IMR-90 (cell line): ENCODE measurements around the gene GATA5. TPM values are rescaled to one million over a fixed set of nuclear protein-coding genes. Genes with fewer than 3 reads are reported as not detected.

Source experiments
- ATAC-seq: fragments of 200-7000 bp; cut with Tn5 transposase; 2 replicates; pipeline ENCODE4 v1.9.1; 2020; ENCODE audit warnings: low read depth, mild to moderate bottlenecking, moderate library complexity
- BruUV-seq: library from RNA; stranded (reverse); fragments of 400-500 nt; replicated peaks from 2 replicates; lab custom pipeline; 2021; lab: Mats Ljungman, UMichigan
- CTCF ChIA-PET: fragments of 300-600 bp; formaldehyde crosslinking; extraction: SDS; loops from one replicate; lab custom pipeline; 2021; ENCODE audit warnings: antibody characterized with exemption; lab: Yijun Ruan, JAX
- POLR2A ChIA-PET: fragments of 300-600 bp; sonication (Branson Sonifier 250); formaldehyde crosslinking; loops from one replicate; lab custom pipeline; 2022; ENCODE audit warnings: antibody characterized with exemption; ENCODE audit not compliant: unreplicated experiment; lab: Charles Lee
- DNase-seq: peaks from one replicate; pipeline ENCODE4 v3.0.0; 2013
- H2AFZ ChIP-seq: replicated peaks from 2 replicates; pipeline ENCODE3; 2013; ENCODE audit warnings: low read length, mild to moderate bottlenecking; ENCODE audit not compliant: poor library complexity
- H2AK5ac ChIP-seq: 2 replicates; pipeline ENCODE4 v1.6.1; 2013; ENCODE audit warnings: low read depth, low read length, inconsistent platforms
- H2AK9ac ChIP-seq: replicated peaks from 2 replicates; pipeline ENCODE3; 2013; ENCODE audit warnings: mild to moderate bottlenecking, low read depth, low read length, moderate library complexity; ENCODE audit not compliant: poor library complexity
- H2BK120ac ChIP-seq: 2 replicates; pipeline ENCODE4 v1.6.1; 2013; ENCODE audit warnings: low read depth, low read length, inconsistent platforms
- H2BK15ac ChIP-seq: 3 replicates; pipeline ENCODE4 v1.6.1; 2013; ENCODE audit warnings: low read depth, low read length, inconsistent platforms
- H2BK20ac ChIP-seq: 2 replicates; pipeline ENCODE4 v1.6.1; 2013; ENCODE audit warnings: low read depth, mild to moderate bottlenecking, inconsistent platforms, low read length, moderate library complexity
- H2BK5ac ChIP-seq: 2 replicates; pipeline ENCODE4 v1.6.1; 2013; ENCODE audit warnings: mild to moderate bottlenecking, low read depth, low read length, inconsistent platforms; ENCODE audit not compliant: poor library complexity, severe bottlenecking
- H3K14ac ChIP-seq: replicated peaks from 2 replicates; pipeline ENCODE4 v1.6.1; 2013; ENCODE audit warnings: low read depth, low read length, inconsistent platforms
- H3K18ac ChIP-seq: 2 replicates; pipeline ENCODE4 v1.6.1; 2013; ENCODE audit warnings: low read depth, low read length, control low read depth
- H3K23ac ChIP-seq: 2 replicates; pipeline ENCODE4 v1.6.1; 2013; ENCODE audit warnings: low read depth, low read length, inconsistent platforms
- H3K27ac ChIP-seq: 2 replicates; pipeline ENCODE4 v1.5.1; 2013; ENCODE audit warnings: mild to moderate bottlenecking, control low read depth, low read length; ENCODE audit not compliant: insufficient read depth
- H3K27me3 ChIP-seq: 2 replicates; pipeline ENCODE4 v1.6.1; 2013; ENCODE audit warnings: low read length; ENCODE audit not compliant: control insufficient read depth, insufficient read depth
- H3K36me3 ChIP-seq: 2 replicates; pipeline ENCODE4 v1.6.1; 2013; ENCODE audit warnings: low read length, mixed read lengths; ENCODE audit not compliant: control insufficient read depth, insufficient read depth
- H3K4ac ChIP-seq: 2 replicates; pipeline ENCODE4 v1.6.1; 2013; ENCODE audit warnings: low read depth, low read length, inconsistent platforms
- H3K4me1 ChIP-seq: 2 replicates; pipeline ENCODE4 v1.6.1; 2013; ENCODE audit warnings: low read length, mixed read lengths; ENCODE audit not compliant: control insufficient read depth, insufficient read depth
- H3K4me2 ChIP-seq: 2 replicates; pipeline ENCODE4 v1.6.1; 2013; ENCODE audit warnings: low read depth, mild to moderate bottlenecking, control low read depth, low read length, moderate library complexity
- H3K4me3 ChIP-seq: 2 replicates; pipeline ENCODE4 v1.5.1; 2013; ENCODE audit warnings: low read depth, mild to moderate bottlenecking, control low read depth, low read length, moderate library complexity; ENCODE audit not compliant: insufficient read depth
- H3K56ac ChIP-seq: 2 replicates; pipeline ENCODE4 v1.6.1; 2013; ENCODE audit warnings: low read length, inconsistent platforms; ENCODE audit not compliant: insufficient read depth; ENCODE audit errors: extremely low read depth
- H3K79me1 ChIP-seq, 2 experiments: 2 replicates each; pipeline ENCODE4 v1.6.1; 2013; ENCODE audit warnings: low read length in 2 of 2, inconsistent platforms in 1 of 2, low read depth in 1 of 2
- H3K9ac ChIP-seq: 2 replicates; pipeline ENCODE4 v1.6.1; 2013; ENCODE audit warnings: low read depth, low read length, control low read depth
- H3K9me1 ChIP-seq: 2 replicates; pipeline ENCODE4 v1.6.1; 2013; ENCODE audit warnings: low read length, inconsistent platforms; ENCODE audit not compliant: insufficient read depth
- H3K9me3 ChIP-seq: 2 replicates; pipeline ENCODE4 v1.6.1; 2013; ENCODE audit warnings: low read length; ENCODE audit not compliant: control insufficient read depth, insufficient read depth
- H4K20me1 ChIP-seq: 2 replicates; pipeline ENCODE4 v1.6.1; 2013; ENCODE audit warnings: low read length, inconsistent platforms; ENCODE audit not compliant: insufficient read depth
- H4K5ac ChIP-seq: 2 replicates; pipeline ENCODE4 v1.6.1; 2013; ENCODE audit warnings: mild to moderate bottlenecking, low read depth, low read length, control low read depth
- H4K8ac ChIP-seq, 2 experiments: 2 replicates each; pipeline ENCODE4 v1.6.1; 2013; ENCODE audit warnings: low read depth in 2 of 2, low read length in 2 of 2, control low read depth in 1 of 2, inconsistent platforms in 1 of 2
- H4K91ac ChIP-seq: 2 replicates; pipeline ENCODE4 v1.6.1; 2013; ENCODE audit warnings: low read depth, low read length, inconsistent platforms; ENCODE audit not compliant: insufficient read depth
- BHLHE40 ChIP-seq: fragments of 150-350 bp; IDR thresholded peaks from 2 replicates; pipeline ENCODE4 v1.6.1; 2016; ENCODE audit warnings: mild to moderate bottlenecking, low read depth, low read length
- CEBPB ChIP-seq: IDR thresholded peaks from 2 replicates; pipeline ENCODE4 v1.6.1; 2012; ENCODE audit warnings: low read depth, low read length, improper control_type of control experiment
- CHD1 ChIP-seq: IDR thresholded peaks from 2 replicates; pipeline ENCODE4 v1.6.1; 2012; ENCODE audit warnings: low read depth, low read length, improper control_type of control experiment
- FOS ChIP-seq: fragments of 150-350 bp; IDR thresholded peaks from 2 replicates; pipeline ENCODE4 v1.6.1; 2016; ENCODE audit warnings: low read depth, low read length
- MAFK ChIP-seq: IDR thresholded peaks from 2 replicates; pipeline ENCODE4 v1.6.1; 2012; ENCODE audit warnings: low read depth, low read length, improper control_type of control experiment
- MAZ ChIP-seq: IDR thresholded peaks from 2 replicates; pipeline ENCODE4 v1.6.1; 2012; ENCODE audit warnings: low read depth, mild to moderate bottlenecking, low read length, improper control_type of control experiment, moderate library complexity, borderline replicate concordance
- MXI1 ChIP-seq: IDR thresholded peaks from 2 replicates; pipeline ENCODE4 v1.6.1; 2012; ENCODE audit warnings: low read depth, mild to moderate bottlenecking, low read length, moderate library complexity, borderline replicate concordance
- NFE2L2 ChIP-seq: fragments of 150-350 bp; IDR thresholded peaks from 2 replicates; pipeline ENCODE4 v1.6.1; 2016; ENCODE audit warnings: low read depth, mild to moderate bottlenecking, low read length
- POLR2A ChIP-seq: IDR thresholded peaks from 2 replicates; pipeline ENCODE4 v1.6.1; 2012; ENCODE audit warnings: mild to moderate bottlenecking, low read depth, low read length
- RAD21 ChIP-seq: IDR thresholded peaks from 2 replicates; pipeline ENCODE4 v1.6.1; 2012; ENCODE audit warnings: low read length, improper control_type of control experiment
- RCOR1 ChIP-seq: IDR thresholded peaks from 2 replicates; pipeline ENCODE4 v1.6.1; 2012; ENCODE audit warnings: mild to moderate bottlenecking, low read length, improper control_type of control experiment; ENCODE audit not compliant: insufficient replicate concordance
- RFX5 ChIP-seq: IDR thresholded peaks from 2 replicates; pipeline ENCODE4 v1.8.0; 2012; ENCODE audit warnings: low read depth, mild to moderate bottlenecking, low read length, moderate library complexity
- SMC3 ChIP-seq: fragments of 150-350 bp; IDR thresholded peaks from 2 replicates; pipeline ENCODE4 v1.6.1; 2016; ENCODE audit warnings: low read depth, mild to moderate bottlenecking, antibody characterized with exemption, low read length, moderate library complexity
- WGBS, 2 experiments: methylation state at CpG; one replicate each; pipeline versions ENCODE4 v1.1.5 to v1.1.7; 2013; ENCODE audit warnings: missing lambda C conversion rate in 2 of 2; ENCODE audit not compliant: insufficient read length in 1 of 2; ENCODE audit errors: extremely low coverage in 2 of 2; 5-methylcytosine and 5-hydroxymethylcytosine counted together
- dilution Hi-C: fragments of 300-500 bp; cut with HindIII; formaldehyde crosslinking; loops from one replicate; pipeline ENCODE4 v1.14.3; 2018; ENCODE audit warnings: low sequenced_read_pairs; ENCODE audit not compliant: unreplicated experiment
- in situ Hi-C: fragments of 300-500 bp; cut with MboI; formaldehyde crosslinking; loops from 3 replicates; pipeline ENCODE4 v1.14.3; 2019; ENCODE audit warnings: low sequenced_read_pairs, inconsistent platforms, mixed read lengths
- intact Hi-C: fragments of 100-400 bp; cut with micrococcal nuclease; formaldehyde crosslinking; loops from 2 replicates; pipeline ENCODE4 v1.10.0; 2022
- polyA plus RNA-seq, 3 experiments: library from polyadenylated mRNA; depleted of rRNA; stranded (reverse); fragments of >200 nt; gene quantifications; 2 replicates each; pipeline ENCODE4 v1.2.3, GENCODE V29; 2012; ENCODE audit warnings: low replicate concordance in 1 of 3
- total RNA-seq: library from RNA; depleted of rRNA; stranded (reverse); fragments of >200 nt; gene quantifications from 2 replicates; pipeline ENCODE4 v1.2.3, GENCODE V29; 2012
- TF ChIP-seq, protein P1 (sequence below): fragments of 150-350 bp; IDR thresholded peaks from 2 replicates; pipeline ENCODE4 v1.6.1; 2017; ENCODE audit warnings: mild to moderate bottlenecking, antibody characterized with exemption, low read length, low read depth
- TF ChIP-seq, protein P2 (sequence below): conservative IDR thresholded peaks from 2 replicates; pipeline ENCODE4 v1.5.1; 2012; ENCODE audit warnings: mild to moderate bottlenecking, low read depth, low read length, improper control_type of control experiment
- TF ChIP-seq, protein P3 (sequence below): fragments of 150-350 bp; IDR thresholded peaks from 2 replicates; pipeline ENCODE4 v1.6.1; 2016; ENCODE audit warnings: low read depth, mild to moderate bottlenecking, low read length, moderate library complexity, borderline replicate concordance

GATA5 gene
- total and polyA plus RNA-seq, 2 of the 4 experiments (the other 2 are of a cell fraction), result not detected

DNA sequence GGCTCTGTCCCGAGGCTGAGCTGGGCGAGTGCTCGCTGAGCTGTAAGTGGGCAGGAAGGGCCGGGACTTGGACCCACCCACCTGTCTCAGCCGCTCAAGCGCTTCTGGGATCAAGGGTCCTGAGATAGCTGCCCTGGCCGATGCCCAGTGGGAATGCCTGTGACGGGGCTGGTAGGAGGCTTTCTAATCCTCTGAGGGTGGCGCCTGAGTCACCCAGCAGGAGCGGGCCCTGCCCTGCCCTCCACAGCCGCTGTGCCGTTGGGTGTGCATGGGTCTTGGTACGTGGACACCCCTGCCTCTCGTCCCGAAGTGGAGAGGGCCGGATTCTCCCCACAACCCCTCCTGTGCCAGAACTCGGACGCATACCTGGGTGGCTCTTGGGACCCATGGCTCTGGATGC lies 43.1 kb upstream of the GATA5 start:
- ATAC-seq, result no peak
- no peak overlapping the region for H3K4me2 ChIP-seq
- TF ChIP-seq NFE2L2, result no peak
- TF ChIP-seq, protein P1, sequence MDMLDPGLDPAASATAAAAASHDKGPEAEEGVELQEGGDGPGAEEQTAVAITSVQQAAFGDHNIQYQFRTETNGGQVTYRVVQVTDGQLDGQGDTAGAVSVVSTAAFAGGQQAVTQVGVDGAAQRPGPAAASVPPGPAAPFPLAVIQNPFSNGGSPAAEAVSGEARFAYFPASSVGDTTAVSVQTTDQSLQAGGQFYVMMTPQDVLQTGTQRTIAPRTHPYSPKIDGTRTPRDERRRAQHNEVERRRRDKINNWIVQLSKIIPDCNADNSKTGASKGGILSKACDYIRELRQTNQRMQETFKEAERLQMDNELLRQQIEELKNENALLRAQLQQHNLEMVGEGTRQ, result no peak
- TF ChIP-seq MAFK, result no peak
- TF ChIP-seq RFX5, result no peak
- no peak for TF ChIP-seq POLR2A
- no peak for TF ChIP-seq MAZ
- no peak for TF ChIP-seq RCOR1
- TF ChIP-seq MXI1, result no peak
- TF ChIP-seq, protein P2, sequence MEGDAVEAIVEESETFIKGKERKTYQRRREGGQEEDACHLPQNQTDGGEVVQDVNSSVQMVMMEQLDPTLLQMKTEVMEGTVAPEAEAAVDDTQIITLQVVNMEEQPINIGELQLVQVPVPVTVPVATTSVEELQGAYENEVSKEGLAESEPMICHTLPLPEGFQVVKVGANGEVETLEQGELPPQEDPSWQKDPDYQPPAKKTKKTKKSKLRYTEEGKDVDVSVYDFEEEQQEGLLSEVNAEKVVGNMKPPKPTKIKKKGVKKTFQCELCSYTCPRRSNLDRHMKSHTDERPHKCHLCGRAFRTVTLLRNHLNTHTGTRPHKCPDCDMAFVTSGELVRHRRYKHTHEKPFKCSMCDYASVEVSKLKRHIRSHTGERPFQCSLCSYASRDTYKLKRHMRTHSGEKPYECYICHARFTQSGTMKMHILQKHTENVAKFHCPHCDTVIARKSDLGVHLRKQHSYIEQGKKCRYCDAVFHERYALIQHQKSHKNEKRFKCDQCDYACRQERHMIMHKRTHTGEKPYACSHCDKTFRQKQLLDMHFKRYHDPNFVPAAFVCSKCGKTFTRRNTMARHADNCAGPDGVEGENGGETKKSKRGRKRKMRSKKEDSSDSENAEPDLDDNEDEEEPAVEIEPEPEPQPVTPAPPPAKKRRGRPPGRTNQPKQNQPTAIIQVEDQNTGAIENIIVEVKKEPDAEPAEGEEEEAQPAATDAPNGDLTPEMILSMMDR, result no peak
- TF ChIP-seq FOS, result no peak
- no peak for TF ChIP-seq BHLHE40
- TF ChIP-seq CHD1, result no peak
- no peak for TF ChIP-seq CEBPB
- TF ChIP-seq RAD21, result no peak
- TF ChIP-seq, protein P3, sequence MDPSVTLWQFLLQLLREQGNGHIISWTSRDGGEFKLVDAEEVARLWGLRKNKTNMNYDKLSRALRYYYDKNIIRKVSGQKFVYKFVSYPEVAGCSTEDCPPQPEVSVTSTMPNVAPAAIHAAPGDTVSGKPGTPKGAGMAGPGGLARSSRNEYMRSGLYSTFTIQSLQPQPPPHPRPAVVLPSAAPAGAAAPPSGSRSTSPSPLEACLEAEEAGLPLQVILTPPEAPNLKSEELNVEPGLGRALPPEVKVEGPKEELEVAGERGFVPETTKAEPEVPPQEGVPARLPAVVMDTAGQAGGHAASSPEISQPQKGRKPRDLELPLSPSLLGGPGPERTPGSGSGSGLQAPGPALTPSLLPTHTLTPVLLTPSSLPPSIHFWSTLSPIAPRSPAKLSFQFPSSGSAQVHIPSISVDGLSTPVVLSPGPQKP, result no peak
- TF ChIP-seq SMC3, result no peak
- no peak overlapping the region for H3K56ac ChIP-seq
- in situ Hi-C loops, result no loop called here
- no peak overlapping the region for H3K4ac ChIP-seq
- H2AFZ ChIP-seq, result no peak overlapping the region
- no peak overlapping the region for H2BK20ac ChIP-seq
- H2BK5ac ChIP-seq, result no peak overlapping the region
- POLR2A ChIA-PET, result no interaction called here
- H3K9me3 ChIP-seq, result no peaks in the 10 kb centered on the region
- no peaks in the 10 kb centered on the region for H3K9me1 ChIP-seq
- H2AK9ac ChIP-seq, result no peak overlapping the region
- H3K23ac ChIP-seq, result no peak overlapping the region
- H3K36me3 ChIP-seq, result no peaks in the 10 kb centered on the region
- H4K91ac ChIP-seq, result no peak overlapping the region
- H3K4me3 ChIP-seq, result no peak overlapping the region
- no peak overlapping the region for H3K27ac ChIP-seq
- H3K14ac ChIP-seq, result no peak overlapping the region
- intact Hi-C loops, result no loop called here
- no peak overlapping the region for H2BK120ac ChIP-seq
- H4K5ac ChIP-seq, result no peak overlapping the region
- H2AK5ac ChIP-seq, result no peak overlapping the region
- H3K18ac ChIP-seq, result no peak overlapping the region
- dilution Hi-C loops, result no loop called here
- CTCF ChIA-PET, result no interaction called here
- H3K4me1 ChIP-seq, result no peaks in the 10 kb centered on the region
- BruUV-seq, result no TSS peak
- H4K8ac ChIP-seq, result no peak overlapping the region
- WGBS, 2 experiments, result 79% methylated on average over 8 of the region's 18 CpGs; no CpG with 5 or more reads in 1 of the 2 experiments
- DNase-seq, result no peak
- no peak overlapping the region for H3K9ac ChIP-seq
- no peaks in the 10 kb centered on the region for H3K79me1 ChIP-seq
- peaks cover 42% of the 10 kb centered on the region for H3K27me3 ChIP-seq
- no peaks in the 10 kb centered on the region for H4K20me1 ChIP-seq
- H2BK15ac ChIP-seq, result no peak overlapping the region
